GM18951 (cell line): Measurements from ENCODE around the gene SAPCD2.

Experiments used
- POLR2A ChIP-seq: IDR thresholded peaks from 4 replicates; pipeline ENCODE4 v1.6.1; 2011; ENCODE audit warnings: mild to moderate bottlenecking; ENCODE audit not compliant: insufficient read length, insufficient read depth; ENCODE audit errors: extremely low read depth
- in situ Hi-C: fragments of 300-500 bp; cut with MboI; formaldehyde crosslinking; loops from one replicate; pipeline ENCODE4 v1.12.0; 2022; ENCODE audit warnings: low sequenced_read_pairs, mixed read lengths, inconsistent platforms; ENCODE audit not compliant: unreplicated experiment

Gene SAPCD2

DNA sequence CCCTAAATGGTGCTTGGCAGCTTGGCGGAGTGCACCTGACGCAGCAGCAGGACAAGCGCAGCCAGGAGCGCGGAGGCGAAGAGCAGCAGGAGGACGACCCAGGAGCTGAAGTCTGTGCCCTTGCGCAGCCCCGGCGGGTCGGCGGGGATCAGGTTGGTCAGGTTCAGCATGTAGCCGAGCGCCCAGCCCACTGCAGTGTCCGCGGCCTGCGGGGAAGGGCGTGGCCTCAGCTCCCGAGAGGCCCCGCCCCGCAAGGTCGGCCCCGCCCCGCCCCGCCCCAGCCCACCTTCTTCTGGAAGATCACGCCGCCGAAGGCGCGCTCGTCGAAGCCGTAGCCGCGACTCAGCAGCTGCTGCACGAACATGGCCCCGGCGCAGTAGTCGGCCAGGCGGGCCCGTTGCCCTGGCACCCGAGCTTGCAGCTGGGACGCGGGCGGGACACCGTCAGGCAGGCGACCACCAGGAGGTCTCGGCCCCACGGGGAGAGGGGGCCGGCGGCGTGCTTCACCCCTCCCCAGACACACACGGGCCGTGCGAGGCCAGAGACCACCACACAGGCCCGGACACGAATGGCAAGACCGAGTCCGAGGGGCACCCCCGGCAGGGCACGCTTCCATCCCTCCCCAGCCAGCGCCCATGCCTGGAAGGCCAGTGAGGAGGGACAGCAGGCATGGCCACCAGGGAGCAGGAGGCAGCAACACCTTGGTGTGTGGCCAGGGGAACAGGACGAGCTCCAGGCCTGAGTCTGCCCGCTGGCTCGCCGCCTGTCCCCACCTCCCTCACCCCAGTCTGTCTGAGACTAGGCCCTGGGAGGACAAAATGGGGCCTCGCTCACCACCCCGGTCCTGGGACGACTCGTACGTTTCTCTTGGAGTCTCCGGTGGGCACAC, 21.5 kb downstream of the SAPCD2 start:
- TF ChIP-seq POLR2A, result no peak
- in situ Hi-C loops, result loop anchor here (25.0 kb wide), 1 partner anchor 262 kb away; the partner anchor contains the start of genes CCDC183 and TMEM141

DNA sequence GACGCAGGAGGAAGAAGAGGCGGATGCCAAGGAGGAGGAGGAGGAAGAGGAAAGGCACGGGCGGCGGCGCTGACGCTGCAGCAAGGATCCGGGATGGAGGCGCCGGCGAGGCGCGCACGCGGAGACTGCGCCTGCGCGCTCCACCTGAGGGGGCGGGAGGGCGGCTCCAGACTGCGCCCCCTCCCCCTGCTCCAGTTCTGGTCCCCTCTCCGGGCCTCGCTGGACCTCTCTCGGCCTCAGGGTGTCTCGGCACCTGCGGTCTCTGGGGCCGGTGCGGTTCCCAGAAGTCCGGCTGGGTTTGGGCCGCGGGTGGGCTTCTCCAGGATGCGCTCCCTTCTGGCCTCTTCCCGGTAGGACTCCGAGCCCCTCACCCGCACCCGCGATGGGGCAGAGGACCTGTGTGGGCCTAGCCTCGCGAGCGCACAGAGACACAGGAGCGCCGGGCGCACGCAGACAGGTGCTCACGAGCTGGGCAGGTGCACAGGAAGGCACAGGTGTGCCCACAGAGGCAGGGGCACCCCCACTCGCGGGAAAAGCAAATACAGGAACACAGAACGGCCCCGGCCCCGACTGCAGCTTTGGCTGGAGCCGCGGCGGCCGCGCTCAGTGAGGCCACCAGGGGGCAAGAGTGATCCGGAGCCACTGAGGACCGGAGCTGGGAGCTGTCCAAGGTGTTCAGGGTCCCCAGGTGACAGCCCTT, 24.1 kb downstream of the SAPCD2 start, which contains the start of gene NPDC1:
NPDC1 (minus strand) TSS at position 90 of the 700 bp plus-strand sequence. CDS start 188 bp downstream, outside the sequence.
- in situ Hi-C loops, result loop anchor here (25.0 kb wide), 1 partner anchor 259 kb away; the partner anchor contains the start of genes CCDC183 and TMEM141
- no peak for TF ChIP-seq POLR2A

DNA sequence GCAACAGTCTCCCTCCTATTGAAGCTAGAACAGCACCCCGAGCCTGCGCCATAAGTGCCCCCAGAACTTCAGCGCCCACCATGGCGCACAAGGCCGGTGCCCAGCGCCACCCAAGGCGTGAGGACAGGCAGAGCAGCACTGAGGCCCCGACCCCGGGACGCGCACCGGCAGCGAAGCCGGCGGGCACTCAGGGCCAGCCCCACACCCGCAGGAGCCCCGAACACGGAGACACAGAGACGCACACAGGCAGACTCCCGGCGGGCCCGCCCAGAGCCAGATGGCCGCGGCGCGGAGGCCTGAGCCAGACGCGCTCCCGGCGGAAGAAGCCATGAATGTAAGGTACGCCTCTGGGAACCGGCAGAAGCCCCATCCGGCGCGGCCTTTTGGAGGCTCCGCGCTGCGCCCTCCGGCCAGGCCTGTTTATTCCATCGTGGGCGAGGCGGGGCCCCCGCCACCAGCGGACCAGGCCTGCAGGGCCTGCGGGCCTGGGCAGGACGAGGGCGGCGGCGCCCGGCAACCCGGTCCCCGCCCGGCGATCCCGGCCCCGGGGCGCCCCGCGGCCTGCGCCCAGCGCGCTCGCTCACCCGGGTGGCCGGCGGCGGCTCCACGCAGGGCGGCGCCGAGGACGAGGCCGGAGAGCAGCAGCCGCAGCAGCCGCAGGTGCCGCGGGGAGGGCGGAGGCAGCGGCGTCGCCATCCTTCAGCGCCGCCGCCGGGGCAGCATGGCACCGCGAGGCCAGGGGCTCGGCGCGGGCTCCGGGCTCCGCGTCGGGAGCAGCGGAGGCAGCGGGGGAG, 24.9 kb downstream of the SAPCD2 start:
- TF ChIP-seq POLR2A, result no peak
- in situ Hi-C loops, result loop anchor here (25.0 kb wide), 1 partner anchor 258 kb away; the partner anchor contains the start of genes CCDC183 and TMEM141

DNA sequence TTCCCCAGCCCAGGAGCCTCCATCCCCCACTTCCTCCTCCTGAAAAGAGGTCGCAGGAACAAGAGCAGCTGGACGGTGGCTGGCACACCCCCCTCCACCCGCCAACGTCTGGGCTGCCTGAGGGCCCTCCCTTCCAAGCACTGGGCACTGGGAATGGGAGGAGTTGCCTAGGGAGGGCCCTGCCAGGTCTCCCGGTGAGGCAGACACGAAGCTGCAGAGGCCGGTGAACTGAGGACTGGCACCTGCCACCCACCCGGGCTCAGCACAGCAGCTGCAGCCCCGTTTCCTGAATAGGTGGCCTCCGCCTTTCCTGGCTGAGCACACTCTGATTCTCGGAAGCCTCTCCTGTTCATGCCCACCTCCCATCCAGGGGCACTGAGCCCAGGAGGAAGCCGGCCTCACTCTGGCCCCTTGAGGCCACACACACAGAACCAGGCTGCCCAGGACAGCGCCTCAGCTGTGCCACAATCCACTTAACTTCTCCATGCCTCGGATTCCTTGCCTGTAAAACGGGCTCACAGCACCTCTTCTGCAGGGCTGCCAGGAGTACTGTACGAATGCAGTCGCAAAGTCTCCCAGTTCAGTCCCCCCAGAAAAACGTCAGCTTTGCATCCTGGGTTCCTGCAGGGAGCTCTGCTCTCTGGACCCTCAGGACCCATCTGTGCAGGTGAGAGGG, 25.7 kb downstream of the SAPCD2 start:
- no peak for TF ChIP-seq POLR2A
- in situ Hi-C loops, result loop anchor here (25.0 kb wide), 1 partner anchor 257 kb away; the partner anchor contains the start of genes CCDC183 and TMEM141

DNA sequence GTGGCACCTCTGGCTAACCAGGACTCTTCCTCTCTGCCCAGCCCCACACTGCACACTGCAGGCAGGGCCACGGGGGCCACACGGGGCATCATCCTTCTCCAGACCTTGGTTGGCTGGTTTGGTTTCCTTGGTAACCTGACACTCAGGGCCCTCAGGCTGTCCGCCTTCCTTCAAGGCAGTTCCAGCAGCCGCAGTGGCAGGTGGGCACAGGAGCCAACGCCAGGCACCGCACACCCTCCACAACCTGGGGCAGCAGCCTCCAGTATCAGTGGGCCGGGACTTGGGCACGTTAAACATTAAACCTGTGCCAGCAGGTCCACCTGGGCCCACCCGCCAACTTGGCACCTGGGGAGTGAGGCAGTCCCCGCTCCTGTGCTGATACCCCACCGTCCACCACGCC, 26.3 kb downstream of the SAPCD2 start:
- no peak for TF ChIP-seq POLR2A
- in situ Hi-C loops, result loop anchor here (25.0 kb wide), 1 partner anchor 257 kb away; the partner anchor contains the start of genes CCDC183 and TMEM141

DNA sequence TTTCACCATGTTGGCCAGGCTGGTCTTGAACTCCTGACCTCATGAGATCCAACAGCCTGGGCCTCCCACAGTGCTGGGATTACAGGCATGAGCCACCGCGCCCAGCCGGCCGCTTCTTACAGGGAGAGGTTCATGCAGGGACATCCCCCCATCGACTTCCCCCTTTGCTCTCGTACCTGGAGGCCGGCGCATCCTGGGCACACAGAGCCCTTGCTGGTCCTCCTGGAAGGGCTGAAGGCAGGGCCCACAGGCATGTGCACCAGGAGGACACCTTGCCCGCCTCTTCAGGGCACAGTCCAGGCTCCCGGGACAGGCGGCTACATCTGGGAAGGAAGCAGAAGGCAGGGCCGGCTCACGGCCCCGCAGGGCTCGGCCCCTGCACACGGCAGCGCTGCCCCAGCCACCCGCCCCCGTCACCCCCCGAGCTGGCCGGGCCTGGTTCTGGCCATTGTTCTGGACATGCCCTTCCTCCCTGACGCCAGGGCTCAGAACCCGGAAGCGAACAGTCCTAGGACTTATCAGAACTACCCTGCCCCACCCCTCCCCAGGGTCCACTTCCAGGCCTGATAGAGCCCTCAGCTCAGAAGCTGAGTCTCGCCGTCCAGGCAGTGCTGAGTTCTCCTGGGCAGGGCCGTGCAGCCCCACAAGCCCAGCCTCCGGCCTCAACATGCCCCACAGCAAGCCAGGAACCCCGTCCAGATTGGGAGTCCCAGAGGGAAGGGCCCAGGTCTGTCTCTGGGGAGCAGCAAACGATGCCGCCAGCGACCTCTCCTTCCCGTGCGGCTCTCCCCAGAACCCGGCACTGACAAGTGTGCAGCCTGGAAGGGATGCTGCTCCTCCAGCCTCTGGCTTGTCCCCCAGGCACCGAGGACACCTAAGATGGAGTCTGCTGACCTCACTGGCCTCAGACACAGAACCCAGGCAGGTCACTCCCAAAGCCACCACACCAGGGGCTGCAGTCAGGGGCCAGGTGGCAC, 27.3 kb downstream of the SAPCD2 start:
- TF ChIP-seq POLR2A, result no peak
- in situ Hi-C loops, result loop anchor here (25.0 kb wide), 1 partner anchor 256 kb away; the partner anchor contains the start of genes CCDC183 and TMEM141

DNA sequence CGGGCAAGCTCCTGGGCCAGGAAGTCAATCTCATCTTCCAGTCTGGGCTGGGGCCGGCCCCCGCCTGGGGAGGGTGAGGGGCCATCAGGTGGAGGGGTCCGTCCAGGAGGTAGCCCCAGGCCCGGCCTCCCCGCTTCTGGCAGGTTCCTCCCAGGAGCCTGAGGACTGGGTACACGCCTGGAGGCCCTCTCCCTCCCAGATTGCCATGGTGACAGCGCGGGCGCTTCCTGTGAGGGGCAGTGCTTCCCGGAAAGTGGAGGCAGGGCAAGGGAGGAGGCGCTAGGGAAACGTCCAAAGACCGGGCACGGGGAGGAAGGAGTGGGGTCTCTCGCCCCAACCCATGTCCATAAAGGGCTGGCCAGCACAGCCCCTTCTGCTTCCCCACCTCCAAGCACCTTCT, 29.2 kb downstream of the SAPCD2 start:
- no peak for TF ChIP-seq POLR2A
- in situ Hi-C loops, result loop anchor here (25.0 kb wide), 1 partner anchor 254 kb away; the partner anchor contains the start of genes CCDC183 and TMEM141

DNA sequence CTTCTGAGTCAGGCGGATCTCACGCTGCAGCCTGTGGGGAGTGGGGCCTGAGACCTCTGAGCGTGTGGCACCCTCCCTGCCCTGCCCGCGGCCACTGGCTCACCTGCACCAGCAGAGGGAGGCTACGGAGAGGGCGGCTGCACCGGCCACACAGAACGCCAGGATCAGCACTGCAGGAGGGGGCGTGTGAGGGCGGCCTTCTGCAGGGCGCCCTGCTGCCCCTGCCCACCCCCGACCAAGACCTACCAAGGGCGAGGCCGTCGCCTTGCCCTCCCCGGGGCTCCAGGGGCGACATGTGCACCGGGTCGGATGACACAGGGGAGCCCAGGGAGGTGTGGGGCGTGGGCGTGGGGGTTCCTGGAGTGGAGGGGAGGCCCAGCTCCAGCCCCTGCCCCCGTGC, 29.8 kb downstream of the SAPCD2 start:
- no peak for TF ChIP-seq POLR2A
- in situ Hi-C loops, result loop anchor here (25.0 kb wide), 1 partner anchor 253 kb away; the partner anchor contains the start of genes CCDC183 and TMEM141

DNA sequence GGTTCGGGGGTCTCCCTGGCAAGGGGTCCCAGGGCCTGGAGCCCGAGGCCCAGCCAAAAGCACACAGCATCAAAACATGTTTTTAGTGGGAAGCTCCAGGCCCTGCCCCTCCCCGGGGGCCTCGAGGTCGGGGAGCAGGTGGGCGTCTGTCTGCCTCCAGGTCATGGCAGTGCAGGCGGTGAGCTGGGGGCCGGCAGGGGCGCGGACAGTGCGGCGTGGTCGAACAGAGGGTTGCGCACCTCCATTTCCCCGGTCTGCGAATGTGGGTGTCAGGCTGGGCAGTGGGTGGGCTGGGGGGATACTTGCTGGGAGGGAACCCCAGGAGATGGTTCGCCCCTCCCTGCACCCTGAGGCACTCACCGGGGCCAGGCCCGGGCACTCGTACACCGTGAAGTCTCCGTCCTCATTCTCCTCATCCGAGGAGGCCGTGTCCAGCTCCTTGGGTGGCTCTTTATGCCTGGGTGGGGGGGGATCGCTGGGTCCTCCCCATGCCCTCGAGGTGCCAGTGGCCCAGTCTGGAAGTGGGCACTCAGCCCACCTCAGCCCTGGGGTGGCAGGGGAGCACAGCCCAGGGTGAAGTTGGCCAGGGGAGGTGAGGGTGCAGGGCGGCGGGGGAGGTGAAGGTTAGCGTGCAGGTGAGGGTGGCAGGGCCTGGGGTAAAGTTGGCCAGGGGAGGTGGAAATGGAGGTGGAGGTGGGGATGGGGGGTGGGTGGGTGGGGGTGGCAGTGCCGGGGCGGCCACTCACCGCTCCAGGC, 30.6 kb downstream of the SAPCD2 start:
- TF ChIP-seq POLR2A, result no peak
- in situ Hi-C loops, result loop anchor here (25.0 kb wide), 1 partner anchor 252 kb away; the partner anchor contains the start of genes CCDC183 and TMEM141

DNA sequence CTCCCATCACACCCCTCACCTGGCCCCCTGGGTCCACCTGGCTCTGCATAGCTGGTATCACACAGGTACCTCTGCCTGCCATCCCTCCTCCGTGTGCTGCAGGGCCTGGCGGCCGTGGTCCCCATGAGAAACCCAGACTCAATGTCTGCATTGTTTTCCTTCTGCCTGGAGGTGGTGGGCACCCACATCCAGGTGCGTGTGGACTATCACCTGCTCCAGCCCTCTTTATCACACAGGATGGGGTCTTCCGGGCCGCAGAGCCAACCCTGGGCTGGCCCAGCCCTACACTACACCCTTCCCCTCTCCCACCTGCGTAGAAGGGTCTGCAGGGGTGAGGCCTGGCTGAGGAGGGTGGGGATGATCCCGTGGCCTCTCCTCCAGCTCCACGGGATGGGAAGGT, 31.4 kb downstream of the SAPCD2 start:
- in situ Hi-C loops, result loop anchor here (25.0 kb wide), 1 partner anchor 252 kb away; the partner anchor contains the start of genes CCDC183 and TMEM141

DNA sequence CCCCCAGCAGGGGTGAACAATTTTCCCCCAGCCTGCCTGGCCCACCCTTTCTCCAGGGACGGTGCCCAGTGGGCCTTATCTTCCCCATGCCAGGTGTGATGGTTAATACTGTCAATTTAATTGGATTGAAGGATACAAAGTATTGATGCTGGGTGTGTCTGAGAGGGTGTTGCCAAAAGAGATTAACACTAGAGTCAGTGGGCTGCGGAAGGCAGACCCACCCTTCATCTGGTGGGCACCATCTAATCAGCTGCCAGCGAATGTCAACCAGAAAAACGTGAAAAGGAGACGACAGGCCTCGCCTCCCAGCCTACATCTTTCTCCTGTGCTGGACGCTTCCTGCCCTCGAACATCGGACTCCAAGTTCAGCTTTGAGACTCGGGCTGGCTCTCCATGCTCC, 32.9 kb downstream of the SAPCD2 start:
- no peak for TF ChIP-seq POLR2A
- in situ Hi-C loops, result loop anchor here (25.0 kb wide), 1 partner anchor 250 kb away; the partner anchor contains the start of genes CCDC183 and TMEM141

More for the DNA sequence above, 31.4 kb downstream of the SAPCD2 start:
- TF ChIP-seq POLR2A, result no peak
